K562 (cell line): Measurements from ENCODE around the gene CTCF. TPM values are rescaled to one million over a fixed set of nuclear protein-coding genes. Genes with fewer than 3 reads are reported as not detected.
A peak's percentile ranks its signal among the peaks of the same experiment; 100 is the strongest.

Experiments
- ATF3 ChIP-seq, 2 experiments: fragments of 450-650 bp in 1 of 2; sonication (generic) in 1 of 2; formaldehyde crosslinking in 1 of 2; IDR thresholded peaks in 1 of 2; conservative IDR thresholded peaks in 1 of 2; 2 replicates each; pipeline versions ENCODE4 v1.6.1 to v1.8.1; 2016 to 2023; ENCODE audit warnings: mild to moderate bottlenecking in 2 of 2, moderate library complexity in 2 of 2, inconsistent platforms in 1 of 2, missing genetic modification reagents in 1 of 2
- CTBP1 ChIP-seq: fragments of 450-650 bp; IDR thresholded peaks from 2 replicates; pipeline ENCODE4 v1.6.1; 2016; ENCODE audit warnings: borderline replicate concordance
- FOXO4 ChIP-seq: fragments of 450-650 bp; formaldehyde crosslinking; IDR thresholded peaks from 2 replicates; pipeline ENCODE4 v1.4.0; 2020; ENCODE audit warnings: mild to moderate bottlenecking, moderate library complexity
- HDGF ChIP-seq: fragments of 450-650 bp; IDR thresholded peaks from 2 replicates; pipeline ENCODE4 v1.6.1; 2016
- HMBOX1 ChIP-seq: sonication (generic); IDR thresholded peaks from 2 replicates; pipeline ENCODE4 v1.6.1; 2016
- MNT ChIP-seq, 2 experiments: fragments of 450-650 bp; conservative IDR thresholded peaks; 2 replicates each; pipeline ENCODE4 v1.6.1; 2017; ENCODE audit warnings: mild to moderate bottlenecking in 2 of 2, moderate library complexity in 2 of 2
- NFE2 ChIP-seq: IDR thresholded peaks from 2 replicates; pipeline ENCODE4 v1.6.1; 2014; ENCODE audit warnings: antibody characterized with exemption, low read depth
- POLR2AphosphoS5 ChIP-seq: IDR thresholded peaks from 2 replicates; pipeline ENCODE4 v1.6.1; 2011; ENCODE audit warnings: mild to moderate bottlenecking, low read depth, low read length, moderate library complexity; ENCODE audit not compliant: control insufficient read depth, insufficient read depth
- PPARD ChIP-seq: fragments of 250-450 bp; sonication (Bioruptor Pico); IDR thresholded peaks from 2 replicates; pipeline ENCODE4 v1.8.0; 2022; ENCODE audit warnings: inconsistent platforms, mild to moderate bottlenecking, moderate library complexity
- RAD21 ChIP-seq, 2 experiments: fragments of 250-450 bp in 1 of 2; fragments of 450-650 bp in 1 of 2; sonication (Bioruptor Pico) in 1 of 2; formaldehyde crosslinking in 1 of 2; IDR thresholded peaks in 1 of 2; conservative IDR thresholded peaks in 1 of 2; 2 replicates each; pipeline versions ENCODE4 v1.4.0 to v1.8.0; 2020 to 2022; ENCODE audit warnings: mild to moderate bottlenecking in 2 of 2, moderate library complexity in 1 of 2
- RBM39 ChIP-seq: fragments of 200-400 bp; formaldehyde crosslinking; optimal IDR thresholded peaks from 2 replicates; pipeline ENCODE3; 2018; ENCODE audit warnings: low read depth, low read length
- SNIP1 ChIP-seq: fragments of 450-650 bp; IDR thresholded peaks from 2 replicates; pipeline ENCODE4 v1.7.1; 2017; ENCODE audit warnings: low read depth, mild to moderate bottlenecking
- SREBF2 ChIP-seq: sonication (generic); formaldehyde crosslinking; IDR thresholded peaks from 2 replicates; pipeline ENCODE4 v1.4.0; 2020; ENCODE audit warnings: mild to moderate bottlenecking, missing genetic modification reagents
- SRSF3 ChIP-seq: fragments of 200-400 bp; formaldehyde crosslinking; IDR thresholded peaks from 2 replicates; pipeline ENCODE4 v1.6.1; 2016; ENCODE audit warnings: mild to moderate bottlenecking, low read length, moderate library complexity; ENCODE audit not compliant: insufficient read depth
- USF1 ChIP-seq: sonication (generic); formaldehyde crosslinking; IDR thresholded peaks from 2 replicates; pipeline ENCODE4 v1.9.0; 2022; ENCODE audit warnings: mild to moderate bottlenecking, missing genetic modification reagents
- USF2 ChIP-seq: sonication (generic); formaldehyde crosslinking; IDR thresholded peaks from 2 replicates; pipeline ENCODE4 v1.5.0; 2020; ENCODE audit warnings: missing genetic modification reagents
- ZBTB33 ChIP-seq: sonication (generic); formaldehyde crosslinking; IDR thresholded peaks from 2 replicates; pipeline ENCODE4 v1.8.1; 2023; ENCODE audit warnings: mild to moderate bottlenecking, missing genetic modification reagents
- ZNF121 ChIP-seq: sonication (generic); formaldehyde crosslinking; conservative IDR thresholded peaks from 2 replicates; pipeline ENCODE4 v1.8.0; 2022; ENCODE audit warnings: missing genetic modification reagents
- ZNF146 ChIP-seq: IDR thresholded peaks from one replicate; pipeline ENCODE4 v1.6.1; 2018; ENCODE audit warnings: missing compliant biosample characterization; ENCODE audit not compliant: unreplicated experiment
- ZZZ3 ChIP-seq: fragments of 450-650 bp; IDR thresholded peaks from 2 replicates; pipeline ENCODE4 v1.6.1; 2016; ENCODE audit warnings: antibody characterized with exemption, mild to moderate bottlenecking, moderate library complexity
- polyA plus RNA-seq, 8 experiments: library from polyadenylated mRNA; depleted of rRNA in 4 of 8; stranded (reverse) in 5 of 8; unstranded in 3 of 8; fragments of >200 nt; fragmentation: Nextera tagmentation in 2 of 8; fragmentation: Illumina TruSeq in 1 of 8; extraction: Ambion mirVana in 2 of 8; extraction: Trizol in 1 of 8; gene quantifications; 2 replicates each; pipeline versions ENCODE4 v1.2.1 to v1.2.3, GENCODE V29; 2011 to 2014; ENCODE audit warnings: inconsistent platforms in 1 of 8, missing spikeins in 1 of 8
- total RNA-seq, 7 experiments: library from RNA; depleted of rRNA in 6 of 7; stranded (reverse); fragments of >200 nt in 6 of 7; fragmentation: Illumina TruSeq in 2 of 7; extraction: Trizol in 2 of 7; gene quantifications; 2 replicates each; pipeline versions ENCODE4 v1.2.1 to v1.2.3, GENCODE V29; 2011 to 2021; ENCODE audit warnings: low replicate concordance in 1 of 7

CTCF gene
- total and polyA plus RNA-seq, 9 of the 15 experiments (the other 6 are each of a cell fraction or from before 2014, with no cell fraction given), result 7.8 to 49.2 (median 33.9) TPM

GRCh38 chr16:67562526-67562917, at the start of gene CTCF (continued):
- TF ChIP-seq MNT (conservative IDR thresholded peaks at IDR 0.05) (no peak), HMBOX1 (no peak), HDGF (no peak), PPARD (CRISPR knock-in tag) (no peak), FOXO4 (CRISPR knock-in tag) (no peak), ZNF121 (CRISPR knock-in tag) (no peak), USF2 (CRISPR knock-in tag) (no peak), ZZZ3 (no peak), NFE2 (no peak), CTBP1 (no peak), SREBF2 (no peak), ATF3 (IDR thresholded peaks at IDR 0.05) (no peak), ATF3 (CRISPR knock-in tag; conservative IDR thresholded peaks at IDR 0.05) (no peak), SRSF3 (no peak), USF1 (no peak), RAD21 (CRISPR knock-in tag; conservative IDR thresholded peaks at IDR 0.05 in 1 of 2, IDR thresholded peaks at IDR 0.05 in 1 of 2) (peak; percentile 50 to 57), ZNF146 (CRISPR knock-in tag) (no peak), SNIP1 (no peak), RBM39 (no peak), ZBTB33 (no peak), POLR2AphosphoS5 (peak; percentile 23; the same call in 1 of the 2 replicates)
